GM23338 (cell line): ENCODE measurements around the gene CEMIP2. TPM values are rescaled to one million over a fixed set of nuclear protein-coding genes. Genes with fewer than 3 reads are reported as not detected.

Source experiments
- ATAC-seq: fragments of 200-7000 bp; cut with Tn5 transposase; 3 replicates; pipeline ENCODE4 v1.9.1; 2020
- DNase-seq: peaks from one replicate; pipeline ENCODE4 v3.0.0-alpha.2; 2015; ENCODE audit warnings: low spot score
- H2AFZ ChIP-seq: fragments of 200-600 bp; sonication (generic); 2 replicates; pipeline ENCODE4 v1.8.0; 2016; ENCODE audit warnings: antibody characterized with exemption, mild to moderate bottlenecking, moderate library complexity
- H3F3A ChIP-seq: fragments of 200-600 bp; sonication (generic); replicated peaks from 2 replicates; pipeline ENCODE4 v1.8.0; 2017; ENCODE audit warnings: antibody characterized with exemption, mixed run types, low read depth
- H3K27ac ChIP-seq: fragments of 200-600 bp; sonication (generic); 2 replicates; pipeline ENCODE4 v1.6.1; 2016; ENCODE audit warnings: low read depth
- H3K27me3 ChIP-seq: fragments of 200-600 bp; sonication (generic); 2 replicates; pipeline ENCODE4 v1.8.0; 2016; ENCODE audit warnings: mild to moderate bottlenecking, mixed run types, moderate library complexity; ENCODE audit not compliant: insufficient read depth
- H3K36me3 ChIP-seq: fragments of 200-600 bp; sonication (generic); 2 replicates; pipeline ENCODE4 v1.8.0; 2016; ENCODE audit warnings: mild to moderate bottlenecking; ENCODE audit not compliant: insufficient read depth
- H3K4me1 ChIP-seq: fragments of 200-600 bp; sonication (generic); 2 replicates; pipeline ENCODE4 v1.8.0; 2016; ENCODE audit warnings: mild to moderate bottlenecking, moderate library complexity; ENCODE audit not compliant: insufficient read depth
- H3K4me2 ChIP-seq: fragments of 200-600 bp; sonication (generic); 2 replicates; pipeline ENCODE4 v1.7.1; 2017; ENCODE audit warnings: mixed run types
- H3K4me3 ChIP-seq: fragments of 200-600 bp; sonication (generic); 2 replicates; pipeline ENCODE4 v1.6.1; 2016; ENCODE audit warnings: mixed run types
- H3K79me2 ChIP-seq: fragments of 200-600 bp; sonication (generic); replicated peaks from 2 replicates; pipeline ENCODE4 v1.8.0; 2017; ENCODE audit warnings: mild to moderate bottlenecking; ENCODE audit not compliant: insufficient read depth
- H3K9me2 ChIP-seq: fragments of 200-600 bp; sonication (generic); 2 replicates; pipeline ENCODE4 v1.8.0; 2017; ENCODE audit not compliant: insufficient read depth
- H4K20me1 ChIP-seq: fragments of 200-600 bp; sonication (generic); replicated peaks from 2 replicates; pipeline ENCODE4 v1.8.0; 2017; ENCODE audit warnings: mild to moderate bottlenecking; ENCODE audit not compliant: insufficient read depth
- H3K27ac Mint-ChIP-seq: 2 replicates; pipeline ENCODE4 v1.8.0; 2020; ENCODE audit warnings: inconsistent platforms, mild to moderate bottlenecking, moderate library complexity, mixed read lengths
- H3K27me3 Mint-ChIP-seq: 3 replicates; pipeline ENCODE4 v1.8.0; 2022; ENCODE audit warnings: low read depth, mild to moderate bottlenecking, moderate library complexity, mixed read lengths, inconsistent platforms; ENCODE audit not compliant: insufficient read depth, poor library complexity
- H3K36me3 Mint-ChIP-seq: 3 replicates; pipeline ENCODE4 v1.8.0; 2021; ENCODE audit warnings: low read depth, mild to moderate bottlenecking, inconsistent platforms, moderate library complexity, mixed read lengths
- H3K4me1 Mint-ChIP-seq: 3 replicates; pipeline ENCODE4 v1.8.0; 2020; ENCODE audit warnings: mild to moderate bottlenecking, inconsistent platforms, mixed read lengths
- H3K4me3 Mint-ChIP-seq: 3 replicates; pipeline ENCODE4 v1.8.0; 2021; ENCODE audit warnings: moderate library complexity, mild to moderate bottlenecking, inconsistent platforms, mixed read lengths
- H3K9me3 Mint-ChIP-seq: 3 replicates; pipeline ENCODE4 v1.8.0; 2020; ENCODE audit warnings: moderate library complexity, mild to moderate bottlenecking, inconsistent platforms, mixed read lengths
- CTCF ChIP-seq, 2 experiments: fragments of 200-600 bp in 1 of 2; sonication (generic) in 1 of 2; conservative IDR thresholded peaks; 2 replicates each; pipeline versions ENCODE4 v1.5.1 to v1.6.1; 2016 to 2017; ENCODE audit warnings: antibody characterized with exemption in 2 of 2, low read depth in 2 of 2, mild to moderate bottlenecking in 2 of 2, moderate library complexity in 1 of 2
- ETS1 ChIP-seq: IDR thresholded peaks from 2 replicates; pipeline ENCODE4 v1.6.1; 2016; ENCODE audit warnings: antibody characterized with exemption
- EZH2 ChIP-seq: fragments of 200-600 bp; sonication (generic); IDR thresholded peaks from one replicate; pipeline ENCODE4 v1.8.0; 2017; ENCODE audit warnings: antibody characterized with exemption, mild to moderate bottlenecking, low read depth; ENCODE audit not compliant: unreplicated experiment
- JUNB ChIP-seq: IDR thresholded peaks from one replicate; pipeline ENCODE4 v1.6.1; 2016; ENCODE audit warnings: antibody characterized with exemption; ENCODE audit not compliant: unreplicated experiment
- NANOG ChIP-seq: IDR thresholded peaks from 2 replicates; pipeline ENCODE4 v1.6.1; 2016; ENCODE audit warnings: antibody characterized with exemption, borderline replicate concordance
- POLR2AphosphoS5 ChIP-seq: IDR thresholded peaks from 2 replicates; pipeline ENCODE4 v1.6.1; 2016; ENCODE audit warnings: antibody characterized with exemption, low read depth
- STAT1 ChIP-seq: IDR thresholded peaks from one replicate; pipeline ENCODE4 v1.6.1; 2016; ENCODE audit warnings: antibody characterized with exemption; ENCODE audit not compliant: unreplicated experiment
- ZNF114 ChIP-seq: fragments of 250-450 bp; sonication (Bioruptor Pico); IDR thresholded peaks from 2 replicates; pipeline ENCODE4 v1.5.0; 2020; ENCODE audit warnings: mild to moderate bottlenecking, moderate library complexity
- ZNF331 ChIP-seq: fragments of 250-450 bp; sonication (Bioruptor Pico); IDR thresholded peaks from 2 replicates; pipeline ENCODE4 v1.5.0; 2020; ENCODE audit warnings: low read depth, mild to moderate bottlenecking, moderate library complexity
- ZNF462 ChIP-seq: fragments of 250-450 bp; sonication (Bioruptor Pico); IDR thresholded peaks from 2 replicates; pipeline ENCODE4 v1.5.0; 2020; ENCODE audit warnings: mild to moderate bottlenecking, moderate library complexity
- polyA plus RNA-seq: library from polyadenylated mRNA; unstranded; fragments of >200 nt; fragmentation: Nextera tagmentation; extraction: Ambion mirVana; gene quantifications from 2 replicates; pipeline ENCODE4 v1.2.1, GENCODE V29; 2016
- total RNA-seq: library from RNA; depleted of rRNA; stranded (reverse); fragments of >200 nt; shearing (Covaris generic); gene quantifications from 2 replicates; pipeline ENCODE4 v1.2.3, GENCODE V29; 2014
- TF ChIP-seq, protein P1 (sequence below): IDR thresholded peaks from one replicate; pipeline ENCODE4 v1.6.1; 2018; ENCODE audit warnings: antibody characterized with exemption; ENCODE audit not compliant: unreplicated experiment

CEMIP2 gene
- total and polyA plus RNA-seq, 2 experiments from 2014 or later, result 23.0 to 76.7 TPM

DNA sequence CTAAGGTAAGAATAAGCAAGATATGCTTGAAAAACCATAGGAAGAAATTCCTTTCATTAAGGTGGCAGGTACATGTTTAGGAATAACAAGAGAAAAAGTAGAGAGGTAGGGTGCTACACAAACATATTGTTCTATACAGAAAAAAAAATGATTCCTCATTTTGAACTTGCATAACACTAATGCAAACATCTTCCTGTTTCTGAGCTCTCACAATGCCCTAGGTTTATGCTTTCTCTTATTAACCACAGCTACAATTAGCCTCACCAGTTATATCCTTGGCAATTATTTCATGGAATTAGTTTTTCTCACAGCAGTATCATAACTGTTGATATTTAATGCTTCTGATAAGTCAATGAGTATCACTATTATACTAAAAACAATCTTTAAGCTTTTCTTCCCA, 20.7 kb downstream of the CEMIP2 start (continued):
- TF ChIP-seq ZNF462 (CRISPR knock-in tag) (no peak), ZNF114 (CRISPR knock-in tag) (no peak)

GRCh38 chr9:71746758-71747125, 21.6 kb downstream of the CEMIP2 start:
- Histone ChIP-seq H3K4me1 (peaks cover 58% of the 10 kb centered on the region), H3K36me3 (peaks cover 6% of the 10 kb centered on the region; the same call in 1 of the 2 replicates), H3K79me2 (peaks cover 88% of the 10 kb centered on the region), H4K20me1 (no peaks in the 10 kb centered on the region), H3K27me3 (no peaks in the 10 kb centered on the region), H3K27ac (peak overlapping the region; percentile 83), H3F3A (no peaks in the 10 kb centered on the region), H2AFZ (no peak overlapping the region), H3K9me2 (no peaks in the 10 kb centered on the region), H3K4me3 (peak overlapping the region; percentile 15; the same call in 1 of the 2 replicates), H3K4me2 (peak overlapping the region; percentile 54)
- H3K4me3 Mint-ChIP-seq, result peak overlapping the region; percentile 43
- ATAC-seq, result no peak; the same call in 2 of the 3 replicates
- peaks cover 54% of the 10 kb centered on the region for H3K36me3 Mint-ChIP-seq
- peaks cover 53% of the 10 kb centered on the region for H3K4me1 Mint-ChIP-seq
- H3K27ac Mint-ChIP-seq, result peak overlapping the region; percentile 39; the same call in 1 of the 2 replicates
- peaks cover 4% of the 10 kb centered on the region for H3K27me3 Mint-ChIP-seq
- no peak for DNase-seq
- no peaks in the 10 kb centered on the region for H3K9me3 Mint-ChIP-seq
- TF ChIP-seq JUNB (no peak), NANOG (no peak), EZH2 (no peak), STAT1 (no peak), POLR2AphosphoS5 (no peak), ZNF114 (CRISPR knock-in tag) (no peak), ETS1 (no peak), CTCF (conservative IDR thresholded peaks at IDR 0.05; ENCODE audit: low read depth in 2 of 2) (no peak), ZNF331 (CRISPR knock-in tag) (no peak)
- TF ChIP-seq, protein P1, sequence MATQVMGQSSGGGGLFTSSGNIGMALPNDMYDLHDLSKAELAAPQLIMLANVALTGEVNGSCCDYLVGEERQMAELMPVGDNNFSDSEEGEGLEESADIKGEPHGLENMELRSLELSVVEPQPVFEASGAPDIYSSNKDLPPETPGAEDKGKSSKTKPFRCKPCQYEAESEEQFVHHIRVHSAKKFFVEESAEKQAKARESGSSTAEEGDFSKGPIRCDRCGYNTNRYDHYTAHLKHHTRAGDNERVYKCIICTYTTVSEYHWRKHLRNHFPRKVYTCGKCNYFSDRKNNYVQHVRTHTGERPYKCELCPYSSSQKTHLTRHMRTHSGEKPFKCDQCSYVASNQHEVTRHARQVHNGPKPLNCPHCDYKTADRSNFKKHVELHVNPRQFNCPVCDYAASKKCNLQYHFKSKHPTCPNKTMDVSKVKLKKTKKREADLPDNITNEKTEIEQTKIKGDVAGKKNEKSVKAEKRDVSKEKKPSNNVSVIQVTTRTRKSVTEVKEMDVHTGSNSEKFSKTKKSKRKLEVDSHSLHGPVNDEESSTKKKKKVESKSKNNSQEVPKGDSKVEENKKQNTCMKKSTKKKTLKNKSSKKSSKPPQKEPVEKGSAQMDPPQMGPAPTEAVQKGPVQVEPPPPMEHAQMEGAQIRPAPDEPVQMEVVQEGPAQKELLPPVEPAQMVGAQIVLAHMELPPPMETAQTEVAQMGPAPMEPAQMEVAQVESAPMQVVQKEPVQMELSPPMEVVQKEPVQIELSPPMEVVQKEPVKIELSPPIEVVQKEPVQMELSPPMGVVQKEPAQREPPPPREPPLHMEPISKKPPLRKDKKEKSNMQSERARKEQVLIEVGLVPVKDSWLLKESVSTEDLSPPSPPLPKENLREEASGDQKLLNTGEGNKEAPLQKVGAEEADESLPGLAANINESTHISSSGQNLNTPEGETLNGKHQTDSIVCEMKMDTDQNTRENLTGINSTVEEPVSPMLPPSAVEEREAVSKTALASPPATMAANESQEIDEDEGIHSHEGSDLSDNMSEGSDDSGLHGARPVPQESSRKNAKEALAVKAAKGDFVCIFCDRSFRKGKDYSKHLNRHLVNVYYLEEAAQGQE, result no peak
